ENCODE measurements around the gene TTC19.

The TTC19 gene, protein sequence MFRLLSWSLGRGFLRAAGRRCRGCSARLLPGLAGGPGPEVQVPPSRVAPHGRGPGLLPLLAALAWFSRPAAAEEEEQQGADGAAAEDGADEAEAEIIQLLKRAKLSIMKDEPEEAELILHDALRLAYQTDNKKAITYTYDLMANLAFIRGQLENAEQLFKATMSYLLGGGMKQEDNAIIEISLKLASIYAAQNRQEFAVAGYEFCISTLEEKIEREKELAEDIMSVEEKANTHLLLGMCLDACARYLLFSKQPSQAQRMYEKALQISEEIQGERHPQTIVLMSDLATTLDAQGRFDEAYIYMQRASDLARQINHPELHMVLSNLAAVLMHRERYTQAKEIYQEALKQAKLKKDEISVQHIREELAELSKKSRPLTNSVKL

GRCh38 chr17:15999141-15999973, at the start of gene TTC19, which contains the start of gene ZSWIM7:
Gene TTC19, plus strand, starts transcription at chr17:15999824. Its CDS starts 25 bp downstream, at chr17:15999849.
Gene ZSWIM7, minus strand, starts transcription at chr17:15999704. Its CDS starts 110 bp downstream, at chr17:15999594.
- DNase-seq = peak; percentile 98

DNA sequence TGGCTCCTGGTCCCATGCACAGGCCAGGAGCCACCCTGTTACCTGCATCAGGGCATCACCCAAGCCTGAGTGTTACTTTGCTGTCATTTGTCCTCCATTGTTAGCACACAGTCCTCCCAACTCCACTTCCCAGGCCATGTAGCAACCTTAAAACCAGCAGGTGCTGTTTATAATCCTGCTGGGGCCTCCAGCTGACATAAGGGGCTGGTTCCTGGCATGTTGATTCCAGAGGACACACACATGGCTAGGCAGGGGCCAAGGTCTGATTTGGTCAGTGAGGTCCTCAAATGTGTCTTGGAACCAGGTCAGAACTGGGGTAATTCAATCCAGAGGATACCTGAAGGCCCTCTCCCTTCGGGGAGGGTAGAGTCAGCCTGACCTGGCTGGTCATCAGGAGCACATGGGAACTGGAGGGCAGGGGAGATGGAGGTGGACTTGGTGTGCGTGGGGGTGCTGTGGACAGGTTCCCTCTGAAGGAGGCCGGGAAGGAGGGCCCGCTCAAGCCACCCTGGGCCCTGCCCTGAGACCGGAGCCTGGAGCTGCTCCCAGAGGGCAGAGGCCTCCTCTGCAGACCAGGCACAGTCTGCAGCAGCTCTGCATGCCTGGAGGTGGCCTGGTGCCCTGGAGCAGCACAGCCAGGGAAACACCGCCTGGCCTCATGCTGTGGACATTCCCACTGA, 48.1 kb upstream of the TTC19 start:
- DNase-seq = no peak

- DNase-seq = no peak
These were observed 47.5 kb upstream of the TTC19 start for GRCh38 chr17:15952048-15952532.

DNA sequence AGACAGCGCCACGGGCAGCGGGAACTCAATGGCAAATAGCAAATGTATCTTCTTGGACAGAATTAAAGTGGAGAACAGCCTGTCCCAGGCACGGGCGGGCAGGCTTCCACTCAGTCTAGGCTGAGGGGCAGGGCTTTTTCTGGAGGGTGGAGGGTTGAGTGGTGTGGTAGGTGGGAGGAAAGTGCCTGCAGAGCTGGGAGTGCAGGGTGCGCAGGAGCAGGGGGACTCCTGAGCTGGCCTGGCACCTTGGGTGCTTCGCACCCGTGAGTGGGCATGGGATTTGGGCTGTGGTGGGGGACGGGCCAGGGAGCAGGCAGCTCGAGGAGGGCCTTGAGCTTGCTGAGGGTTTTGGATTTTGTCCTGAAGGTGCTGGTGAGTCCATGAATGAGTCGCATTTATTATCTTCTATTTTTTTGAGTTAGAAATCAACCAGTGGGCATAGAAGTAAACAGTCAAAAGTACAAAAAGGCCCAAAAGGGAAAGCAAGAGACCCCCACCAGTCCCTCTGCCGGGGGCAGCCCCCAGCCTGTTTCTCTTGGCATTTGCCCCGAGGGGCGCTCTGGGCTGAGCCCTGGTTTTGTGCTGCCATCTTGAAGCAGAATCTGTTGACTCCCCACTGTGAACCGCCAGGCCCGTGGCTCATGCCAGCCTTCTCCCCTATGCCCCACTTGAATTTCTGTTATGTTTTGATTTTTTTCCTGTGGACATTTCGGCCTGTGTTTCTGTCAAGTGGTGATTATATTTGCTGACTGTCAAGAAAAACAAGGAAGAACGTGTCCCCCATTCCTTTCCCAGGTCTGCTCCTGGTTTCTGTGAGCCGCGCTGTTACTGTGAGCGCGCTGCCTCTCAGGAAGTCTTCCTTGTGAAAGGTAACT, 46.5 kb upstream of the TTC19 start:
- no peak for DNase-seq

- DNase-seq = peak; percentile 95
These were observed 45.4 kb upstream of the TTC19 start for GRCh38 chr17:15954222-15954621.

GRCh38 chr17:15955793-15956541, 43.7 kb upstream of the TTC19 start:
- DNase-seq = no peak

DNA sequence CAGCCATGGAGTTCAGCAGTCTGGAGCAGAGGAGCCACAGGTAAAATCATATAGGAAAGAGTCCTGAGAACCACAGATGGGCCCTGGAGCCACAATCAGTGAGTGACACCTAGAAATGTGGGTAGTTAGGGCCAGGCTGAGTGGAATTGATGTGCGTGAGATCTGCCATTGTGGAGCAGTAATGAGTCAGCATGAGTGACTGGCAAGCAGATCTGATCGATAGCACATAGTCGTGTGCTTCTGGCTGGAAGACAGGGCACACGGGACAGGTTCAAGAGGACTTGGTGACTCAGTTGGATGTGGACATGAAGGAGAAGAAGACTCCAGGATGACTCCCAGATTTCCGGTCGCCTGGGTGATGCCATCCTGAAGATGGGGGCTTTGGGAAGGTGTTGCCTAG, 42.4 kb upstream of the TTC19 start:
- no peak for DNase-seq

GRCh38 chr17:15957608-15958307, 41.9 kb upstream of the TTC19 start:
- no peak for DNase-seq

DNA sequence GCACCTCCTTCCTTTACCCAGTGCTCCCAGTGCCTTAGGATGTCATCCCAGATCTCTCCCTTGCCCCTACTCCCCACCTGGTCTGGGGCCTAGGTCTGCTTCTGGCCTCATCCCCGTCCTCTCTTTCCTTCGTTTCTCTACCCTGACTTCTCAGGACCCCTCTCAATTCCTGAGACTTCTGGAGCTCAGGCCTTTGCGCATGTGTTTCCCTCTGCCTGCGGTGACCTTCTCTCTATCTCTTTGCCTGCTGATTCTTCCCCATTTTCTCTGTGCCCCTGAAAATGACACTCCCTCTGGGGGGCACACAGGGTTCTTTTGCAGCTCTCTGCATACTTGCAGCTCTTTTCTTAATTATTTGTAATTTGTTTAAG, 41.2 kb upstream of the TTC19 start:
- DNase-seq = no peak

DNA sequence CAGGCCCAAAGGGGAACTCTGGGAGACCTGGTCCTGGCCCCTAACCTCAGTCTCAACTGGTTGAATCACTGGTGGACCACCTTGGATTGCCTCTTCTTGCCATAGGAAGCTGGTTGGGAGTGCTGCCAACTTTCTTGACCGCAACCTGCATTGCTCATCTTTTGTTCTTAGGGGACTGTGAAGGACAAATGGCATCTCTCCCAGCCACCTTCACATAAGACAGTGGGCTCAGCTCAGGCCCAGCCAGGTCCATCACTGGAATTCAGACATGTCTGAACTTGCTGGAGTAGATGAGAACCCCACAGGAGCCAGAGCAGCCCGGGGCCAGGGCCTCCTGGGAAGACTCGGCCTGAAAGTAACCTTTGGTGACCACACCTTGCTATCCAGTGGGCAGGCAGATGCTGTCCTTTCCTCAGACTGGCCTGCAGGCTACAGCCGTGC, 35.9 kb upstream of the TTC19 start:
- peak; percentile 36 for DNase-seq

GRCh38 chr17:15965528-15965927, 34.1 kb upstream of the TTC19 start:
- DNase-seq = no peak

- no peak for DNase-seq
These were observed 33.3 kb upstream of the TTC19 start for GRCh38 chr17:15966183-15966878.

DNA sequence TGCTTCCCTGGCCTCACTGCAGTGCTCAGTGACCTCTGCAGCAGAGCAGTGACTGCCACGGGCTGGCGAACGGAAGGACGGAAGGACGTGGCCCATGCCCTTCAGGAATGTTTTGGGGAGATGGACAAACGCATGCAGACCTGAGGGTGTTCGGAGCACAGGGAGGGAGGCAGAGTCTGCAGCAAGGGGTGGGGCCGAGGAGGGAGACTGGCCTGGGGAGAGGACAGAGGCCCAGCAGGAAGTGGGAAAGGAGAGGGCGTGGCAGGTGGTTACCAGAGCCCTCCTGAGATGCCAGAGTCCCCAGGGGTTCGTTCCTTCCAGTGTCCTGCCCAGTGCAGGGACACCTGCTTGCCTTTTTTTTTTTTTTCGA, 32.8 kb upstream of the TTC19 start:
- DNase-seq = no peak

- DNase-seq = no peak
These were observed 31.8 kb upstream of the TTC19 start for GRCh38 chr17:15967706-15968399.

DNA sequence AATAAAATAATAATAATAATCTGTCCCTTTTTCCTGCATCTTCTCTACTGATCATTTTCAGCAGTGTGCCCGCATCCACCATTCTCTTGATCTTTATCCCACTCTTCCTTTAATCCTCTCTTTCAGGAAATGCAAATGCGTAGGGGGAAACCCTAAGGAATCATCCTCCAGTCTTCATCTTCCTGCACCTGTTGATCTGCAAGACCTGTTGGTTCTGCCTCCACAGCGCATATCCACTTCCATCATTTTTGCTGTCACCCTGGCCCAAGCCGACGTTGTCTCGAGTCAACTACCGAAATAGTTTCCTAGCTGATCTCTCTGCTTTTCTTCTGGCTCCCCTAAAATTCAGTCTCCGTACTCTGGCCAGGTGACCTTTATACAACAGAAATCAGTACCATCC, 30.2 kb upstream of the TTC19 start:
- DNase-seq = no peak

DNA sequence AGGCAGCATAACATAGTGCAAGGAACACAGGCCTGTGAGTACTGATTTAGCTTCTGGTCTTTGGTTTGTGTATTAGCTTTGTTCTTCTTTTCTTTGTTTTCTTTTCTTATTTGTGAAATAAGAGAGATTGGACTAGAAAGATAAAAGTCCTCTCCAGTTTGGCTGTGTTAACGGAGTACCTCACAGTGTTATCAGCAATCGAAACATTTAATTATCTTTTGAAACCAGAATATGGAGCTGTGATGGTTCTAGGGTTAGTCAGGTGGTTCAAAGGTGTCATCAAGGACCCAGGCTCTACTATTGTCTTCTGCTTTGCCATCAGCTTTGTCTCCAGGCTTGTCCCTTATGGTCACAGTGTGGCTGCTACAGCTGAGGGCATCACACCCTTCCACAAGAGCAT, 29.1 kb upstream of the TTC19 start:
- no peak for DNase-seq

GRCh38 chr17:15971098-15971678, 28.4 kb upstream of the TTC19 start:
- DNase-seq = no peak

DNA sequence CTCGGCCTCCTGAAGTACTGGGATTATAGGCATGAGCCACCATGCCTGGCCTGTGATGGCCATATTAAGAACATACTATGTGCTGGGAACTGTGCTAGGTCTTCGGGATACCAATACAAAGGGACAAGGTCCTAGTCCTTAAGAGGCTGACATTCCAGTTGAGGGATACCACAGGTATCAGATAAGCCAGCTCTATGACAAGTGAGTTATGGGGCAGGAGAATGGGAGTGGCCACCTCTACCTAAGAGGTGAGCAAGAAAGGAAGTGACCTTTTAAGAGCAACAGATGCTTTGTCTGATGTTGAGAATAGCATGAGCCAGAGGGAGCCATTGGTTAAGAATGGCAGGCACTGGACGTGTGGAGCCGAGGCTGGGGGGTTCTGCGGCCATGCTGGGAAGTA, 27.7 kb upstream of the TTC19 start:
- DNase-seq = no peak

DNA sequence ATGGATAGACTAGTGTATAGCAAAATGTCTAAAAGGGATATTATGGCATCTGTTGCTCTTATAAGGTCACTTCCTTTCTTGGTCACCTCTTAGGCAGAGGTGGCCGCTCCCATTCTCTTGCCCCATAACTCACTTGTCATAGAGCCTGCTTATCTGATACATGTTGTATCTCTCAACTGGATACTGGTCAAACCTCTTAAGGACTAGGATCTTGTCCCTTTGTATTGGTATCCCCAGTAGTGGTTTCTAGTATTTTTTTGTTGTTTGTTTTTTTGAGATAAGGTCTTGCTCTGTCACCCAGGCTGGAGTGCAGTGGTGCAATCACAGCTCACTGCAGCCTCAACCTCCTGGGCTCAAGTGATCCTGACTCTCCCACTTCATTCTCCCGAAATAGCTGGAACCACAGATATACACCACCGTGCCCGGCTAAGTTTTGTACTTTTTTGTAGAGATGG, 27.1 kb upstream of the TTC19 start:
- no peak for DNase-seq

Data from NCI-H226 (cell line).